ENCODE data around the gene NELL1.
"Not testable (repeated sequence)": the region's sequence is repeated elsewhere in the genome, so short reads cannot be mapped to it uniquely, and the experiment has no call there.

Gene NELL1

GRCh38 chr11:21262992-21263391, 593.6 kb downstream of the NELL1 start:
- WGBS = no CpG with 5 or more reads among the region's 4 CpGs
- Histone ChIP-seq H3K9me3 (ENCODE audit: control insufficient read depth, low read length) (no peaks in the 10 kb centered on the region), H3K27ac (ENCODE audit: low read length, poor library complexity, severe bottlenecking) (no peak overlapping the region), H3K23ac (ENCODE audit: low read length in 2 of 2) (no peak overlapping the region), H2AFZ (ENCODE audit: low read depth, low read length) (no peak overlapping the region), H3K14ac (ENCODE audit: low read length in 2 of 2) (no peak overlapping the region), H4K8ac (ENCODE audit: low read length) (no peak overlapping the region), H2BK5ac (ENCODE audit: low read depth, low read length, poor library complexity, severe bottlenecking) (no peak overlapping the region), H3K9ac (ENCODE audit: low read length) (no peak overlapping the region), H4K91ac (ENCODE audit: low read length) (no peak overlapping the region), H3K18ac (ENCODE audit: low read depth in 1 of 2, low read length in 2 of 2) (no peak overlapping the region), H2BK15ac (ENCODE audit: low read depth, poor library complexity, severe bottlenecking) (no peak overlapping the region), H3K27me3 (ENCODE audit: control insufficient read depth in 1 of 2, insufficient read depth in 1 of 2, low read length in 2 of 2) (no peaks in the 10 kb centered on the region), H3K79me1 (replicated peaks; ENCODE audit: low read length, poor library complexity, severe bottlenecking) (no peaks in the 10 kb centered on the region), H3K4me2 (ENCODE audit: low read length, poor library complexity, severe bottlenecking) (no peak overlapping the region), H2BK12ac (ENCODE audit: low read length in 2 of 2) (no peak overlapping the region), H2BK120ac (ENCODE audit: low read depth, low read length) (no peak overlapping the region), H3K4ac (ENCODE audit: low read depth in 1 of 2, low read length in 2 of 2) (no peak overlapping the region), H2AK5ac (ENCODE audit: low read length, severe bottlenecking) (no peak overlapping the region), H3K4me1 (ENCODE audit: control insufficient read depth, insufficient read depth, low read depth, low read length) (no peaks in the 10 kb centered on the region), H3K36me3 (ENCODE audit: control insufficient read depth in 1 of 2, insufficient read depth in 2 of 2, low read depth in 1 of 2, low read length in 2 of 2) (no peaks in the 10 kb centered on the region), H3K4me3 (ENCODE audit: insufficient read depth in 1 of 2, low read depth in 1 of 2, low read length in 2 of 2) (no peak overlapping the region)
- no peak for DNase-seq

- Histone ChIP-seq H4K8ac (ENCODE audit: low read length) (no peak overlapping the region), H3K23ac (ENCODE audit: low read length in 2 of 2) (no peak overlapping the region), H3K27ac (ENCODE audit: low read length, poor library complexity, severe bottlenecking) (no peak overlapping the region), H3K9me3 (ENCODE audit: control insufficient read depth, low read length) (no peaks in the 10 kb centered on the region), H3K14ac (ENCODE audit: low read length in 2 of 2) (no peak overlapping the region), H2BK15ac (ENCODE audit: low read depth, poor library complexity, severe bottlenecking) (no peak overlapping the region), H2AFZ (ENCODE audit: low read depth, low read length) (no peak overlapping the region), H3K27me3 (ENCODE audit: control insufficient read depth in 1 of 2, insufficient read depth in 1 of 2, low read length in 2 of 2) (no peaks in the 10 kb centered on the region), H3K79me1 (replicated peaks; ENCODE audit: low read length, poor library complexity, severe bottlenecking) (no peaks in the 10 kb centered on the region), H2AK5ac (ENCODE audit: low read length, severe bottlenecking) (no peak overlapping the region), H3K18ac (ENCODE audit: low read depth in 1 of 2, low read length in 2 of 2) (no peak overlapping the region), H3K4me1 (ENCODE audit: control insufficient read depth, insufficient read depth, low read depth, low read length) (no peaks in the 10 kb centered on the region), H3K36me3 (ENCODE audit: control insufficient read depth in 1 of 2, insufficient read depth in 2 of 2, low read depth in 1 of 2, low read length in 2 of 2) (no peaks in the 10 kb centered on the region), H2BK12ac (ENCODE audit: low read length in 2 of 2) (no peak overlapping the region), H3K9ac (ENCODE audit: low read length) (no peak overlapping the region), H2BK5ac (ENCODE audit: low read depth, low read length, poor library complexity, severe bottlenecking) (no peak overlapping the region), H3K4me3 (ENCODE audit: insufficient read depth in 1 of 2, low read depth in 1 of 2, low read length in 2 of 2) (no peak overlapping the region), H4K91ac (ENCODE audit: low read length) (no peak overlapping the region), H3K4me2 (ENCODE audit: low read length, poor library complexity, severe bottlenecking) (no peak overlapping the region), H3K4ac (ENCODE audit: low read depth in 1 of 2, low read length in 2 of 2) (no peak overlapping the region), H2BK120ac (ENCODE audit: low read depth, low read length) (no peak overlapping the region)
- 70% methylated on average over 1 of the region's 1 CpG for WGBS
- DNase-seq = no peak
Measured at GRCh38 chr11:21264125-21264524, 594.7 kb downstream of the NELL1 start.

GRCh38 chr11:21268036-21268435, 598.6 kb downstream of the NELL1 start:
- Histone ChIP-seq H3K9ac (ENCODE audit: low read length) (no peak overlapping the region), H2BK120ac (ENCODE audit: low read depth, low read length) (no peak overlapping the region), H3K36me3 (ENCODE audit: control insufficient read depth in 1 of 2, insufficient read depth in 2 of 2, low read depth in 1 of 2, low read length in 2 of 2) (no peaks in the 10 kb centered on the region), H3K4me3 (ENCODE audit: insufficient read depth in 1 of 2, low read depth in 1 of 2, low read length in 2 of 2) (no peak overlapping the region), H3K4me1 (ENCODE audit: control insufficient read depth, insufficient read depth, low read depth, low read length) (no peaks in the 10 kb centered on the region), H3K9me3 (ENCODE audit: control insufficient read depth, low read length) (no peaks in the 10 kb centered on the region), H3K27me3 (ENCODE audit: control insufficient read depth in 1 of 2, insufficient read depth in 1 of 2, low read length in 2 of 2) (no peaks in the 10 kb centered on the region), H3K79me1 (replicated peaks; ENCODE audit: low read length, poor library complexity, severe bottlenecking) (no peaks in the 10 kb centered on the region), H2BK5ac (ENCODE audit: low read depth, low read length, poor library complexity, severe bottlenecking) (no peak overlapping the region), H2BK15ac (ENCODE audit: low read depth, poor library complexity, severe bottlenecking) (no peak overlapping the region), H3K23ac (ENCODE audit: low read length in 2 of 2) (no peak overlapping the region), H4K91ac (ENCODE audit: low read length) (no peak overlapping the region), H2BK12ac (ENCODE audit: low read length in 2 of 2) (no peak overlapping the region), H2AFZ (ENCODE audit: low read depth, low read length) (no peak overlapping the region), H3K18ac (ENCODE audit: low read depth in 1 of 2, low read length in 2 of 2) (no peak overlapping the region), H3K27ac (ENCODE audit: low read length, poor library complexity, severe bottlenecking) (no peak overlapping the region), H3K4me2 (ENCODE audit: low read length, poor library complexity, severe bottlenecking) (no peak overlapping the region), H4K8ac (ENCODE audit: low read length) (no peak overlapping the region), H3K4ac (ENCODE audit: low read depth in 1 of 2, low read length in 2 of 2) (no peak overlapping the region), H2AK5ac (ENCODE audit: low read length, severe bottlenecking) (no peak overlapping the region), H3K14ac (ENCODE audit: low read length in 2 of 2) (no peak overlapping the region)
- no peak for DNase-seq
- WGBS = 33% methylated on average over 2 of the region's 2 CpGs

- not testable (repeated sequence) for H2BK12ac ChIP-seq (ENCODE audit: low read length in 2 of 2); H3K14ac ChIP-seq (ENCODE audit: low read length in 2 of 2); DNase-seq; H4K91ac ChIP-seq (ENCODE audit: low read length); H3K4me1 ChIP-seq (ENCODE audit: control insufficient read depth, insufficient read depth, low read depth, low read length); H3K4ac ChIP-seq (ENCODE audit: low read depth in 1 of 2, low read length in 2 of 2); H3K27me3 ChIP-seq (ENCODE audit: control insufficient read depth in 1 of 2, insufficient read depth in 1 of 2, low read length in 2 of 2); H3K36me3 ChIP-seq (ENCODE audit: control insufficient read depth in 1 of 2, insufficient read depth in 2 of 2, low read depth in 1 of 2, low read length in 2 of 2); H4K8ac ChIP-seq (ENCODE audit: low read length); H3K4me2 ChIP-seq (ENCODE audit: low read length, poor library complexity, severe bottlenecking); H3K4me3 ChIP-seq (ENCODE audit: insufficient read depth in 1 of 2, low read depth in 1 of 2, low read length in 2 of 2); H2AFZ ChIP-seq (ENCODE audit: low read depth, low read length); H3K18ac ChIP-seq (ENCODE audit: low read depth in 1 of 2, low read length in 2 of 2); H3K79me1 ChIP-seq (replicated peaks; ENCODE audit: low read length, poor library complexity, severe bottlenecking); H2BK15ac ChIP-seq (ENCODE audit: low read depth, poor library complexity, severe bottlenecking); H3K27ac ChIP-seq (ENCODE audit: low read length, poor library complexity, severe bottlenecking); H3K9ac ChIP-seq (ENCODE audit: low read length); H2BK5ac ChIP-seq (ENCODE audit: low read depth, low read length, poor library complexity, severe bottlenecking); H2AK5ac ChIP-seq (ENCODE audit: low read length, severe bottlenecking); H2BK120ac ChIP-seq (ENCODE audit: low read depth, low read length); H3K9me3 ChIP-seq (ENCODE audit: control insufficient read depth, low read length); H3K23ac ChIP-seq (ENCODE audit: low read length in 2 of 2)
- 70% methylated on average over 6 of the region's 6 CpGs for WGBS
Measured at GRCh38 chr11:21272139-21272538, 602.8 kb downstream of the NELL1 start.

All from mesenchymal stem cell (in vitro differentiated cells and primary cell).